DMS53 (cell line): ENCODE results near the gene TLCD4.
"Not testable (repeated sequence)": the region's sequence is repeated elsewhere in the genome, so short reads cannot be mapped to it uniquely, and the experiment has no call there.

Experiments
- DNase-seq: peaks from one replicate; lab custom pipeline; 2025; lab: John Stamatoyannopoulos, UW

TLCD4 gene, protein sequence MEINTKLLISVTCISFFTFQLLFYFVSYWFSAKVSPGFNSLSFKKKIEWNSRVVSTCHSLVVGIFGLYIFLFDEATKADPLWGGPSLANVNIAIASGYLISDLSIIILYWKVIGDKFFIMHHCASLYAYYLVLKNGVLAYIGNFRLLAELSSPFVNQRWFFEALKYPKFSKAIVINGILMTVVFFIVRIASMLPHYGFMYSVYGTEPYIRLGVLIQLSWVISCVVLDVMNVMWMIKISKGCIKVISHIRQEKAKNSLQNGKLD

GRCh38 chr1:95117207-95118066, at the start of gene TLCD4:
TLCD4 (plus strand) TSS chr1:95117355; CDS start chr1:95143902, 26,547 bp downstream.
- peak; percentile 91 for DNase-seq

DNA sequence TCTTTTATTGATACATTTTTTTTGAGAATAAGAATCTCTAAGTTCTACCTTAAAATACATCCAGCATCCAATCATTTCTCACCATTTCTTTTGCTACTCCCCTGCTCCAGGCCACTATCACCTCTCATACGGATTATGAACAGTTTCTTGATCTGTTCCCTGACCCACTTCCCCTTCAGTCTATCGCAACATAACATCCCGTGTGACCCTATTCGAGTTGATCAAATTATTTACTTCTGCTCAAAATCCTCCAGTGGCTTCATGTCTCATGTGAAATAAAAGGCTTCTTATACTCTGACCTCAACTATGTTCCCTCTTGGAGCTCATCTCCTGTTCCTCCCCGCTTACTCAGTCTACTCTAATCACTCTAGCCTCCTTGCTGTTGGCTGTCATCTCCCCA, 49.6 kb upstream of the TLCD4 start:
- no peak for DNase-seq

- DNase-seq: peak; percentile 87
Measured at GRCh38 chr1:95068956-95069709, 48.0 kb upstream of the TLCD4 start.

GRCh38 chr1:95069710-95070093, 47.5 kb upstream of the TLCD4 start:
- no peak for DNase-seq

GRCh38 chr1:95071539-95071938, 45.6 kb upstream of the TLCD4 start:
- no peak for DNase-seq

- peak; percentile 54 for DNase-seq
Measured at GRCh38 chr1:95072117-95072516, 45.0 kb upstream of the TLCD4 start.

DNA sequence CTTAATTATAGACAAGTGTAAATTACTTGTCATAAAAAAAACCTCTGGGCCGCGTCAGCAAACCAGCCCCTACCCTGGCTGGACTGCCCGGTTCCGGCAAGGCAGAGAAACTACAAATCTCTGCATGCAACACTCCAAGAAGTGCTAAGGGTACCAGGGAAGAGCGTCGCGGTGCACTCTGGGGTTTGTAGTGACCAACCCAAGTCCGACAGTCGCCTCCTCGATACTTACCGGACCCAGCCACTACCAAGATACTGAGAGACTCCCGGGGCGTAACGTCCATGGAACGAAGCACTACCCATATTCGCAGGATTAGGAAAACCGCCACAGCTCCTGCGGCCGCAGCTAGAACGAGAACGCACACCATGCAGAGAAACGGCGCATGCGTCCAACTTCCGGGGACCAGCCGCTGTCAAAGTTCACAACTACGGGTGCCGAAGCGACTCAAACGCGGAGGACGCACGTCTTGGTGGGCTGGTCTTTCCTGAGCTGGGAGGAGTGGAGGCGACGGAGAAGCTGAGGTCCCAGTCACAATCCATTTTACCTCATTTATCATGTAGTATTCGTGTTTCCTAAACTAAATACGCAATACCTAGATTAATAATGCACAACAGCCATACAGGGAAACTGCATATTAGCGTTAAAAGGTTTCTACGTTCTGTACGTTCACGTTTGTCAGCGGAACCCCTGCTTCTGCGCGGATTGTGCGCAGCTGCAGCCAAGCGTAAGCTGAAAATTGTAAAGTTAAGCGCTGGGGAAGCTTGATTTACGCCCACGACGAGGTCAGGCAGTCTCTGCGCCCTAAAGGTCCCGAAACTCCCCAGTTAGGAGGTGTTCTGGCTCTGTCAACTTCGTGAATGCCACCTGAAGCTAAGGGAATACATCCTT, 44.4 kb upstream of the TLCD4 start, which contains the start of gene ALG14:
Gene ALG14 (minus strand): TSS at position 420 of the 888 bp plus-strand sequence. CDS start 53 bp downstream, at position 367.
- DNase-seq: peak; percentile 99

DNA sequence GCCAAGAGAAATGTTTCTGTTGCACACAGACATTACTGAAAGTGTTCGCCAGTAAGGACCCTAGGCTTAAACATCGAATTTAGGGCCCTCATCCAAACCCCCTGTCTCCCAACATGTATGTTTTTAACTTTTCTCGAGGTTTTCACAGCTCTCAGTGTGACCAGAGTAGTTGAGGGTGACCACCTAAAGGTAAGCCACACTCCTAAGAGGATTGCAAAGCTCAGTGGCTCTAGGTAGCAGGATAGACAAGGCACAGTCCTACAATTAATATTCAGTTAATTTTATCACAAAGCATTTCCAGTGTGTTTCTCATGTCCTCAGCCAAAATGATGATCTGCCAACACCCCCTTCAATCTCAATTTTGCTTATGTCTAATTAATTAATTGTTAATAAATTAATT, 43.7 kb upstream of the TLCD4 start:
- DNase-seq: peak; percentile 65

DNA sequence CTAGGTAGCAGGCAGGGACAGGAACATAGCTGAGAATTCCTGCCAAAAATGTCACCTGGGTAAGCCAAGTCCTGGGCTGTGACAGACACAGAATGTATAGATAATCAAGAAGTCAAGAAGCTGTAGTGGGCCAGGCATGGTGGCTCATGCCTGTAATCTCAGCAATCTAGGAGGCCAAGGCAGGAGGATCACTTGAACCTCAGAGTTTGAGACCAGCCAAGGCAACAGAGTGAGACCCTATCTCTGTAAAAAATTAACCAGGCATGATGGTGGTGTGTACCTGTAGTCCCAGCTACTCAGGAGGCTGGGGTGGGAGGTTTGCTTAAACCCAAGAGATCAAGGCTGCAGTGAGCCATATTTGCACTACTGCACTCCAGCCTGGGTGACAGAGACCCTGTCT, 41.1 kb upstream of the TLCD4 start:
- DNase-seq: no peak

DNA sequence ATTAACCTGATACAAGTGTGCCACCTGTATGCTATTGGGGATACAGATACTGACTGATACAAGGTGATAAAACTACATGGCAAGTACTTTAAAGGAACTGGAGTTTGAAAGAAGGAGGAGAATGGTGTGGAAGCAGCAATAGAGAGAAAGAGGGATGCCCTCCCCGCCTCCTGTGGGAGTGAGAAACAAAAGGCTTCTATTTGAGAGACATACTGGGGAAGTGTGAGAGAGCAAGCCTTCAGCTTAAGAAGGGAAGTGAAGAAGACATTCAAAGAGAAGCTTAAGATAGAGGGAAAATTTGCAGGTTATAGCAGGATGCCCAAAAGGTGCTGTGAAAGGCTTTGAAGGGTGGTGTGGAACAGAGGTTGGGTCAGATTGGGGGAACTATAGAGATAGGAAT, 36.7 kb upstream of the TLCD4 start:
- no peak for DNase-seq

DNA sequence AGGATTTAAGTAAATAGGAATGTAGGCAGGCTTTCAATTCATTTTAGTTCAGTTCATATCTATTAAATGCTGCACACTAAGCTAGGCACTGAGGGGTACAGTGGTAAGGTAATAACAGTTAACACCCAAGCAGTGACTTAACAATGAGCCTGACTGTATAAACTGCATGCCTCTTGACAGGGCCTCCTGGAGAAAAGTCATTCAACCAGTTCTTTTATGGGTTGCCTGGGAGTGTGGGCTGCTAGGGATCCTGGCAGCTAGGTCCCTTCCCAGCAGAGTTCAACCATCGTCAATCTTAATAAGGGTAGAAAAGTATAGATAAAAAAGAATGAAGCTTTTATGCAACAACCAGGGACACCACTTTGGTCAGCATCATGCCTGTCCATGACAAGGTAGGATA, 36.3 kb upstream of the TLCD4 start:
- no peak for DNase-seq

GRCh38 chr1:95084317-95085176, 32.6 kb upstream of the TLCD4 start:
- peak; percentile 87 for DNase-seq

DNA sequence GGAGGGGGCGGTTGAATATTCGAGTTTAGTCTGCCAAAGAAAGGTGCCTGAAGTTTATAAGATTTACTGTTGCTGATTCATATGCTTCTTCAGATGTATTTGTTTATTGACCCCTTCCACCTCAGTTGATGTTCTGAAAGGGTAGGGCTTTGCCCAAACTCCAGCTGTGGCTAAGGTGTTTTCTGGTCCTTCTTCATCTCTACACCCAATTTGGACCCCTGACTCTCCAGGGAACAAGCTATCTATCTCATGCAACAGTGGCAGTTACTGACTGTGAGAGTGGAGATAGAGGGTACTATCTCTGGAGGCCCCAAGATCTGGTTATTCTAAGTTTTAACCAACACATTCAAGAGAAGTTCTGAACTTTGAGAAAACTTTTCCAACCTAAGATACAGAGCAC, 31.8 kb upstream of the TLCD4 start:
- no peak for DNase-seq

DNA sequence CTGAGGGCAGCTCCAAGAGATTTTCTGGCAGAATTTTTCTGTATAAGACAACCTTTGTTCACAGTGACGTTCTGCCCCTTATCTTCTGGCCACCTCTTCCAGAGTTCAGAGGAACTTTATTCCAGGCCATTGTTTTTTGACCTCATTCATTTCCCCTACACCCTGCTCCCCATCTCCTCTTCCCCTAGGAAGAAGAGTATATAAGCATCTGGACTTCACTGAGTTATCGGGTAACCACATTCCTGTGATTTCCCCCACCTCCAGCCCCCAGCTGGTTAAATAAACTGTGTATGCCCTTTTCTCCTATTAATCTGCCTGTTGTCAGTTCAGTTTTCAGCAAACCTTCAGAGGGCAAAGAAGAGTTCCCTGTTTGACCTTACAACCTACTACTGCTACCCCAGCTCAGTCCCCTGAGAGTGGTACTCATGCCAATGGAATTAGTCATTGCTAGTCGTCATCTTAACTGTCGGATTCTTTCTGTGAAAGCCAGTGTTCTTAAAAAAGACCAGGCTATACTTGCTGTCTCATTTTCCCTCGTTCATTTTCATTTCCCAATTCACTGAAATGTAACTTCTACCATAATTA, 30.1 kb upstream of the TLCD4 start:
- peak; percentile 27 for DNase-seq

DNA sequence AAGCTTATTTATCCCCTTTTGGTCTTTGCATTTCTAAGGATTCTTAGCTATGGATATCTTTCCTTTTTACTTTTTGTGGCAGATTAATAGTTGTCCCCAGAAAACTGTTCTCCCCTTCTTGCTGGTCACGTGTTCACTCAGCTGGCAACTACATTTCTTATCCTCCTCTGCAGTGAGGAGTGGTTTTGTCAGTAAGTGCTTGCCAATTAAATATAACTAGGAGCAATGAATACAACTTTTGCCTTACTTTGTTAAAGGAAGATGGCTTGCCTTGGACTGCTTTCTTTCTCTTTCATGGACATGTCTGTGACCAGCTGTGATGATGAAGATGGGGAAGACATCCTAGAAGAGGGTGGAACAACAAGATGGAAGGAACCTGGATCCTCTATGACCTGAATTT, 28.9 kb upstream of the TLCD4 start:
- DNase-seq: no peak

GRCh38 chr1:95089650-95090287, 27.4 kb upstream of the TLCD4 start:
- no peak for DNase-seq

- not testable (repeated sequence) for DNase-seq
Measured at GRCh38 chr1:95091290-95091689, 25.9 kb upstream of the TLCD4 start.

DNA sequence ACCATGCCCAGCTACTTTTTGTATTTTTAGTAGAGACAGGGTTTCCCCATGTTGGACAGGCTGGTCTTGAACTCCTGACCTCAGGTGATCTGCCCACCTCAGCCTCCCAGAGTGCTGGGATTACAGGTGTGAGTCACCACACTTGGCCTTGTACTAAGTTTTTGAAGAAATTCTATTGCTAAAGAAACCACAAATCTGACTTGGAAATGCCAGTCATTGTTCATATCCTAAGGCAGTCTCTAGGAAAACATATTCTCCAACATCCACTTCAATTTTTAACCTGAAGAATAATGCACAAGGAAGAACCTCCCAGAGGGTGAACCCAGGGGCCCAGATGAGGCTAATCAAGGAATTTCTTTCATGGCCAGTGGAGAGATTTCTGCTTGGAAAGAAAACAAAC, 24.3 kb upstream of the TLCD4 start:
- not testable (repeated sequence) for DNase-seq

DNA sequence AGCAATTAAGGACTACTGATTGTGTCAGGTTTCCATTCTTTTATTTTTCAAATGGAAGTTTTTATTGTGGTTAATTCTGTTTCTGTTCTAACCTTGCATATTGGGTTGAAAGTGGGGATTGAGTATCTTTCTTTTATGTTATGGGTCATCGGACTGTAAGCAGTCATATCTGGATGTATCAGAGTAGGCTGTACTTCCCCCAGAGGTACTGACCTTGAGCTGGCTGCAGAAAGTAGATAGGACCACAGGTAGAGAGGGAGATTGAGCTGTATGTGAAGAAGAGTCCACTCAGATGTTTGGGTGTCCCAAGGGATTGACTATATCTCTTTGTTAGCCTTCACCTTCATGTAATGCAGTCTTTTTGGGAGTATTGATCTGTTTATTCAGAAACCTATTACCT, 23.9 kb upstream of the TLCD4 start:
- DNase-seq: no peak

GRCh38 chr1:95094923-95095322, 22.2 kb upstream of the TLCD4 start:
- DNase-seq: no peak
